ENCODE results near the gene ZBTB7C. TPM values are rescaled to one million over a fixed set of nuclear protein-coding genes. Genes with fewer than 3 reads are reported as not detected.

Gene ZBTB7C
- total RNA-seq, 1 donor from 2014 or later = under 0.01 TPM

DNA sequence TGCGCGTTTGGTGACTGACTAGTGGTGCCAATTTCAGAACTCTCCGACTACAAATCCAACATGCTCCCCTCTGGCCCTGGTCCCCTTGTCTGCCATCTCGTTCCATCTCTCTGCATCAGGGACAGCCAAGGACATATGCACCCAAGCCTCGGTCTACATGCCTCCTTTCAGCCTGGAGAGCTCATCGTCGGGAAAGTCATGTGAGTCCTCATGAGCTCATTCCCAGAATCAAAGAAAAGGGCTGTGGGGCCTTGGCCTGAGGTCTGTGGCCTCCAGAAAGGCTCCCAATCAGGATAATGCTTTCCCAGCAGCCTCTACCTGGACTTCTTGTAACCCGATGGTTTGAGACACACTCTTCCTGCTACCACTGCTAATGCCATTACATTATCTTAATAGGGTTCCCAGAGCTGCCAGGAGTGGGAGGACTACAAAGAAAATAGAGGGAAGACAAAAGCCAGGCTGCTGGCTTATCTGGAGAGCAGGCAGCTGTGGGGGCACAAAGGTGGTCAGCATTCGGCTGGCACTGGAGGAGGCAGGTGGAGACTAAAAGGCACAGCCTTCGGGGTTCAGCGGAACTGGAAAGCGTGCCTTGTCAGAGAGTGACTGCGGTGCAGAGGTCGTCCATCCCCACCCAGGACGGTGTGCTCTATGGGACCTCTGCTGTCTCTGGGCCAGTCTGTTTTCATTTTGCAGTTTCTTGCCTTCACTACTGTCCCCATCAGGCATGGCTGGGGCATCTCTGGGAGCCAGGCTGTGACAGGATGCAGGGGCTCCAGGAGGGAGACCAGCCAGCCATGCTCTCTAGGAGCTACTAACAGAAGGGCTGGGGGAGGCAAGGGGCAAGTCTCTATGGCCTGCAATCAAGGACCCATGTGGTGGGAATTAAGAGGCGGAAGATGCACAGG, 374.3 kb downstream of the ZBTB7C start:
- Histone ChIP-seq H3K27me3 (ENCODE audit: control insufficient read depth, insufficient read depth, low read length) (no peaks in the 10 kb centered on the region), H3K4me3 (ENCODE audit: low read depth, low read length) (no peak overlapping the region), H3K36me3 (ENCODE audit: control insufficient read depth, insufficient read depth, low read length) (no peaks in the 10 kb centered on the region)
- TF ChIP-seq CTCF (IDR thresholded peaks at IDR 0.05; ENCODE audit: insufficient read depth, low read length, severe bottlenecking) = no peak
- no peak for DNase-seq (ENCODE audit: low read depth)
- no peak for FAIRE-seq

- H3K4me3 ChIP-seq (ENCODE audit: low read depth, low read length) = no peak overlapping the region
- no peaks in the 10 kb centered on the region for H3K36me3 ChIP-seq (ENCODE audit: control insufficient read depth, insufficient read depth, low read length)
- DNase-seq (ENCODE audit: low read depth) = no peak
- FAIRE-seq = no peak
- no peak for TF ChIP-seq CTCF (IDR thresholded peaks at IDR 0.05; ENCODE audit: insufficient read depth, low read length, severe bottlenecking)
- H3K27me3 ChIP-seq (ENCODE audit: control insufficient read depth, insufficient read depth, low read length) = no peaks in the 10 kb centered on the region
Measured at GRCh38 chr18:48033790-48034650, 375.2 kb downstream of the ZBTB7C start.

DNA sequence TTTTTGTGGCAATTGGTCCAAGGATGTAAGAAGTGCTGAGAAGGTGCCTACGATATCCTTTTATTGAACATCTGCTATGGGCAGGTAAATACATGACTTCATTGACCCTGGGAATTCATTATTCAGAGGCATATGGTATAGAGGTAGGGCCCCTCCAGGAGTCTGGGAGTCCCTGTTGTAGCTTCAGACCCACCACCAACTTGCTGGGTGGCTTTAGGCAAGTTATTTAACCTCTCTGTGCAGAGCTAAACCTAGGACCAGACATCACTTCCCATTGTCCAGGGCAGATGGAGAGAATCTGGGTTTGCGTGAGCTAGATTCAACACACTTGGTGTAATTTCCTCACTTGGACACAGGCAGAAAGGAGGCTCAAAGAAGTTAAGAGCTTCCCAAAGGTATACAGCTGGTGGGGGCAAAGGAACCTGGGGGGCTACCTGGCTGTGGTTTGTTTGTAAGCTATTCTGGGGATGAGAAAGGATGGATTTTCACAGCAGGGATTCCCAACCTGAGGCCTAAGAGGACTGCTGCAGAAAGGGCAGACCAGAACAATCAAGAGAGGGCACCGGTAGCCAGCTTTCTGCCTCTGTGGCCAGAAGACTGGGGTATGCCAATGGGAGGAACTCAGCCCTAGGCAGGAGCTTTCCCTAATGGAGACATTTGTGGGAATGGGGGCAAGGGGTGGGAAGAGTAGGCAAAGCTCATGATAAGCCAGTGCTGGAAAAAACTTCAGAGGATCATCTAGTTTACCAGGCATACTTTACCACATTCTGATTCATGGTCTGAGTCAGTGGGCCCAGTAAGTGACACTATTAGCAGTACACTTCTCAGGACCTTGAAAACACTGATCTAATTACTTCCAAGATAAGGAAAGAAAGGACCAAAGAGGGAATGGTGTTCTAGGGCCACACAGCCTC, 376.1 kb downstream of the ZBTB7C start:
- Histone ChIP-seq H3K27me3 (ENCODE audit: control insufficient read depth, insufficient read depth, low read length) (no peaks in the 10 kb centered on the region), H3K4me3 (ENCODE audit: low read depth, low read length) (no peak overlapping the region), H3K36me3 (ENCODE audit: control insufficient read depth, insufficient read depth, low read length) (no peaks in the 10 kb centered on the region)
- peak; percentile 86 for FAIRE-seq
- TF ChIP-seq CTCF (IDR thresholded peaks at IDR 0.05; ENCODE audit: insufficient read depth, low read length, severe bottlenecking) = no peak
- peak; percentile 81 for DNase-seq (ENCODE audit: low read depth)

DNA sequence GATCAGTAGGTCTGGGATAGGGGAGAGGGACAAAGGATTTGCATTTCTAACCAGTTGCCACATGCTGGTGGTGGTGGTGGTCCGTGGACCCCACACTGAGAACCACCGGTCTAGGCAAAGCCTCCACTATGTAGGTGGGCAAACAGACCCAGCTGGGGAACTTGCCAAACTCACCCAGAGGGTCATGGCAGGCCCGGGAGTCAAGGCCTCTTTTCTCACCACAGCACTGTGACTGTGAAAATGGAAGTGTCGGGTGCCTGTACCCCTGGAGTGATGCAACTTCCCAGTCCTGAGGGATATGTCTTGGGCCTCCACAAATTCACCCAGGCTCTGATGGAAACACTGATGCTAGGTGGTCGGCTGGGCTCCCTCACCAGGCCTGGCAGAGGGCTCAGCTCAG, 377.5 kb downstream of the ZBTB7C start:
- no peak for FAIRE-seq
- H3K4me3 ChIP-seq (ENCODE audit: low read depth, low read length) = no peak overlapping the region
- H3K27me3 ChIP-seq (ENCODE audit: control insufficient read depth, insufficient read depth, low read length) = no peaks in the 10 kb centered on the region
- no peaks in the 10 kb centered on the region for H3K36me3 ChIP-seq (ENCODE audit: control insufficient read depth, insufficient read depth, low read length)
- TF ChIP-seq CTCF (IDR thresholded peaks at IDR 0.05; ENCODE audit: insufficient read depth, low read length, severe bottlenecking) = no peak
- DNase-seq (ENCODE audit: low read depth) = no peak

Measured in bronchial epithelial cell (primary cell).